Loucy (cell line): ENCODE data around the gene ZNRF1.

ENCODE experiments used
- EZH2phosphoT487 ChIP-seq: fragments of 200-600 bp; IDR thresholded peaks from 2 replicates; pipeline ENCODE4 v1.6.1; 2018; ENCODE audit warnings: antibody characterized with exemption, mild to moderate bottlenecking, moderate library complexity, borderline replicate concordance
- TF ChIP-seq, protein P1 (sequence below): fragments of 200-600 bp; sonication (generic); conservative IDR thresholded peaks from 2 replicates; pipeline ENCODE4 v1.5.1; 2014; ENCODE audit warnings: mild to moderate bottlenecking, antibody characterized with exemption, low read length

GRCh38 chr16:74987027-74987681, 11.7 kb upstream of the ZNRF1 start:
- TF ChIP-seq EZH2phosphoT487, result no peak
- TF ChIP-seq, protein P1, sequence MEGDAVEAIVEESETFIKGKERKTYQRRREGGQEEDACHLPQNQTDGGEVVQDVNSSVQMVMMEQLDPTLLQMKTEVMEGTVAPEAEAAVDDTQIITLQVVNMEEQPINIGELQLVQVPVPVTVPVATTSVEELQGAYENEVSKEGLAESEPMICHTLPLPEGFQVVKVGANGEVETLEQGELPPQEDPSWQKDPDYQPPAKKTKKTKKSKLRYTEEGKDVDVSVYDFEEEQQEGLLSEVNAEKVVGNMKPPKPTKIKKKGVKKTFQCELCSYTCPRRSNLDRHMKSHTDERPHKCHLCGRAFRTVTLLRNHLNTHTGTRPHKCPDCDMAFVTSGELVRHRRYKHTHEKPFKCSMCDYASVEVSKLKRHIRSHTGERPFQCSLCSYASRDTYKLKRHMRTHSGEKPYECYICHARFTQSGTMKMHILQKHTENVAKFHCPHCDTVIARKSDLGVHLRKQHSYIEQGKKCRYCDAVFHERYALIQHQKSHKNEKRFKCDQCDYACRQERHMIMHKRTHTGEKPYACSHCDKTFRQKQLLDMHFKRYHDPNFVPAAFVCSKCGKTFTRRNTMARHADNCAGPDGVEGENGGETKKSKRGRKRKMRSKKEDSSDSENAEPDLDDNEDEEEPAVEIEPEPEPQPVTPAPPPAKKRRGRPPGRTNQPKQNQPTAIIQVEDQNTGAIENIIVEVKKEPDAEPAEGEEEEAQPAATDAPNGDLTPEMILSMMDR, result no peak
